ENCODE results near the gene ST6GALNAC3.

ST6GALNAC3 gene

GRCh38 chr1:76666499-76666898 lies 592.0 kb downstream of the ST6GALNAC3 start:
- no peak for DNase-seq

GRCh38 chr1:76668046-76668445 lies 593.5 kb downstream of the ST6GALNAC3 start:
- DNase-seq = no peak

- no peak for DNase-seq
Observed at GRCh38 chr1:76669131-76669530, 594.6 kb downstream of the ST6GALNAC3 start.

GRCh38 chr1:76669624-76670315 lies 595.2 kb downstream of the ST6GALNAC3 start:
- no peak for DNase-seq

DNA sequence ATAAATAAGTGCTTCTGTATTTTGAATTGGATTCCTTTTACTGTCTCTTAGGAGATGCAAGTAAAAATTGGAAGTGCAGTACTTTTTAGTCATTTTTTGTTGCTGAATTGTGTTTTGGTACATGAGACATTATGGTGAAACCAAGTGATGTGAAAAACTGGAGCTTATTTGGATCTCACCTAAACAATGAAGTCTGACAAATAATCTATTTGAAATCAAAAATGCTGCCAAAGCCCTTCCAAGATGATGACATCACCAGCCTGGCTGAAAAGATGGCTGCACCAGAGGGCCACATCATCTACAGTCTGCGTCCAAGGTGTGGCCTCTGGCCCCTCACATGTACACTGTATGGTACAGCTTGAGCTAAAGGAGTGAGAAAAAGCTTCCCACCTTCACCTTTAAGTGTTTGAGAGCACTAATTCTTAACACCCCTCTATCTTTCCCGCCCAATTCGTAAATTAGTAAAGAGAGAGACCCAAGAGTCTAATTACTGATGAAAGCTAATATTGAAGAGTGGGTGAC lies 600.2 kb downstream of the ST6GALNAC3 start:
- no peak for DNase-seq

DNA sequence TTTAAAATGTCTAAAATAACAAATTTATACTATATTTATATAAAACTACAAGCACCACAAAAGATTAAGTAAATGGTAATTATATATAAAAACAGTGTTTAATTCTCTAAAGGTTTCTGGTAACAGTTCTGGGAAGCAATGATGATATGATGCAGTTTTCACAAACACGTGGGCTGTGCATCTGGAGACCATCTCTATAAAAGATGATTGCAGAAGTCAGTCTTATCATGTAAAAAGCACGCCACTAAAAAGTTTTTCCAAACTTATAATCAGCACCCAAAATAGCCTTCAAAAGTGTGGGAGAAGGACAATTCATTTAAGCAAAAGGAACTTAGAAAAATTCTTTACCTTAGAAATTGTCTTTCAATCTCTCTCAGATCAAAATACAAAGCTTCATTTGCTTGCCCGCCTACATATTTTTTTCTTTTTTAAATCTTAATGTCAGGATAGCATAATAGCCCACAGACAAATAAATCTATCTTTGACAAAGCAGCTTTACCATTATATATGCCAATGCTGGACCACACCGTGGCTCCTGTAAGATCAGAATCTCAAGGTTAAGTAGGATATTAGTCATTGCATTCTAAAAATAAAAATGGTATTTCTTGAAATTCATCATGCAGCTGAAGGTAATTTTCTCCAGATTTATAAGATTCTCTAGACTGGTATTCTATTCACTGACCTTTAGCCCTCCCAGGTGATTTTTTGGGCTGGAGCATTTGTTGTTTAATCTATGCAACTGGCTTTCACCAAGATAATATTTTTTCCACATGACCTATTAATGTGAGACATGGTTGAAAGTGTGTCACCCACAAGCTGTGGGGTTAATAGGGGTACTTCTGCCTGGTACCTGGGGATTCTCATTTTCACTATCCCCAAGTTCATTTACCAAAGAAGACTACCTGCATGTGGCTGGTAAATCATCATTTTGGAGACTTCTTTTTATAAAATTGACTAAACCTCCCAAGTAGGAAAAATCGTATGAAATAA lies 603.2 kb downstream of the ST6GALNAC3 start:
- DNase-seq = no peak

DNA sequence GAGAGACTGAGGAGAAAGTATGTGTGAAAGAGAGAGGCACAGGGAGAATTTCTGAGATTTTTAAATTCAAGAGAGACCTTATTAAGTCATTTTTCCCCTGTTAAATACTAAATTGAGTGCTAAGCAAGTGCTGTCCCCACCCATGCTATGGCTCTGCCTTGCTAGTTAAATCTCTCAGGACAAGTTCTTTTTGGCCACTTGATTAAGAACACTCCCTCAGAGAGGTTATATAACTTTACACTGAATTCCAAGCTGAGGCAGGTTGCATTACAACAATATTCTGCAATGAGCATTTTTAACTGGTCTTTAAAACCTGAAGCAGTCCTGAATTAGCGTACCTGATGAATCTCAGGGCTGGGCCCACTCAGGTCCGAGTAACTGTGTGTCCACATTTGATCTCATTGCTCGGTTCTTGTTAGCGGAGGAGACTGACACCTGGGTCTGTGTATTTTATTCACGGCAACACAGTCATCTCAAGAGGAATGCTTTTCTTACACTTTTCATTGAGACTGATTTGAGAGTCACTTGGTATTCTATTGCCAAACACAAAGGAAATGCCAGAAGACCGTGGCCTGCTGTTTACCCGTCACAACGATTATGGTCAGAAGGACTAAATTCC lies 605.1 kb downstream of the ST6GALNAC3 start:
- no peak for DNase-seq

GRCh38 chr1:76680651-76681050 lies 606.1 kb downstream of the ST6GALNAC3 start:
- no peak for DNase-seq

- DNase-seq = no peak
Observed at GRCh38 chr1:76682138-76682537, 607.6 kb downstream of the ST6GALNAC3 start.

Measured in NCI-H1417 treated with DMSO at 0.1 percent for 48 hours (cell line).